GM18505 (cell line): ENCODE measurements around the gene WDR4.
"Not testable (repeated sequence)": the region's sequence is repeated elsewhere in the genome, so short reads cannot be mapped to it uniquely, and the experiment has no call there.

Experiments used
- ATAC-seq: cut with Tn5 transposase; IDR thresholded peaks from one replicate; pipeline ENCODE4 v1.9.1; 2021; ENCODE audit not compliant: unreplicated experiment
- POLR2A ChIP-seq: IDR thresholded peaks from 4 replicates; pipeline ENCODE4 v1.6.1; 2011; ENCODE audit warnings: borderline replicate concordance; ENCODE audit not compliant: insufficient read depth, insufficient read length; ENCODE audit errors: extremely low read depth

The WDR4 gene

DNA sequence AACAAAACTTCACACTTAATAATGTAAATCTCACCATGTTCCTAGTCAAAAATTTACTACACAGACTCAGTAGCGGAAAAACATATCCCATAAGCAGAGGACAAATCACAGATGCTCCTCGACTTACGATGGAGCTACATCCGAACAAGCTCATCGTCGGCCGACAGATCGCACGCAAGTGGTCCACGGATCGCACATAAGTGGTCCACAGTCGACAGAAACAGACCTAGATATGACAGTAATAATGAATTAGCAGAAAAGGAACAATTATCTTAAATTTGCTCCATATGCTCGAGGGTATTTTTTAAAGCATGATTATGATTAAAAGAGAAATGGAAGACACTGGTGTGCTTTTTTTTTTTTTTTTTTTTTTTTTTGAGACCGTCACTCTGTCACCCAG lies 36.3 kb downstream of the WDR4 start:
- TF ChIP-seq POLR2A: no peak

DNA sequence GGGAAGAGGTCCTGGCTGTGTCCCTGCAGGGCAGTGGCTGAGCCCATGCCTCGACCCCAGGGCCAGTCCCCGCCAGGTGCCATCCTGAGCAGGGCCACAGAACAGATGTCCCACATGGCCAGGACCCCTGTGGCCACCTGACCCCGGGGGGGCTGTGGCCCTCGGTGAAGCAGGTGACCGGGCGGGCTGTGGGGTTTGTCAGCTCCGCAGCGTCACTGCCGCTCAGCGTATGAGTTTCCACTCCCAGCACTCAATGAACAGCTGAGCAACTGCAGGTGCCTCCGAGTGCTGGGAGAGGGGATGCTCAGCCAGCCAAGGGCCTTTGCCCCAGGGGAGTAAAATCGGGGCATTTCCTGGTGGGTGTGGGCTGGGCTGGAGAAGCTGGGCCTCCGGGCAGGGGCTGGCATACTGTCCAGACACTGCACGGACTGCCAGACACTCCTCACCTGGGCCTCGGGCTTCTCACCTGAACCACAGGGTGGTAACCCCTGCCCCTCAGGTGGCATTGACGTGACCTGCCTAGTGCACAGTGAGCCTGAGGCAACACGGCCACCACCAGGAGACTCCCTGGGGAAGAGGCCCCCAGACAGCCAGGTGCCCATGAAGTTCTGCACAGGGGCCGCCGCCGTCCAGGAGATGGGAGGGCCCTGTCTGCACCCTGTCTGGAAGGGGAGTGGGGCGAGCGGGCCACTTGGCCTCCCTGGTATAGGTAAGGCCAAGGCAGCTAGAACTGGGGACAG lies 37.3 kb downstream of the WDR4 start:
- ATAC-seq: not testable (repeated sequence)

More for the DNA sequence above, 36.3 kb downstream of the WDR4 start:
- ATAC-seq: no peak

DNA sequence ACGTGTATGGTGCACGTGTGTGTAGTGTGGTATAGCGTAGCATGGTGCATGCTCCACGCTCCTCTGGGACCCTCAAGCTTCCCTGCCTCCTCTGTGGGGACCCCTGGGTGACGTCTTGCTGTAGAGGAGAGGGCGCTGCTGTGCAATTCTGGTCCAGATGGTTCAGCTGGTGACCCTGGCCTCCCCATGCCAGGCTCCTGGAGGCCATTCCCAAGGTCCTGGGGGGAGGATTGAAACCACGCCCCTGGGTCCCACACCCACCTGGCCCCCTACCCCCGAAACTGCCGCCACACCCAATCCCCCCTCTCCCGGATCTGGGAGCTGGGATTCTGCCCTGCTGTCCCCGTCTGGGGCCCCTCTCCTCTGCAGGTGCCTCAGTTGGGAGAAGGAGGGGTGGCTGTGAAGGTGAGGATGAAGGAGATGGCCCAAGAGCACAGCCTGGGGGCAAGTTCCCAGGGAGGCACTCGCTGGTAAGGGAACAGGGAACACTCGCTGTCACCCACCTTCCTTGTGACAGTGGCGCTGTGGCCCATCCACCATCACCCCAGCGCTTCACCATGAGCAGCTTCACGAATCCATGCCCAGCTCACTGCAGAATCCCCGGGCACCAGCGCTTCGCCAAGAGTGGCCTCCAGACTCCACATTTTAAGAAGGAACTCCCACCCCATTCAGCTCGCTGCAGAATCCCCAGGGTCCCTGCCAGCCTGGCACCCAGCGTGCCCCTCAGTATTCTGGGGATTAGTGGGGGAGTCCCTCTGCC lies 38.0 kb downstream of the WDR4 start:
- TF ChIP-seq POLR2A: no peak
- no peak for ATAC-seq

DNA sequence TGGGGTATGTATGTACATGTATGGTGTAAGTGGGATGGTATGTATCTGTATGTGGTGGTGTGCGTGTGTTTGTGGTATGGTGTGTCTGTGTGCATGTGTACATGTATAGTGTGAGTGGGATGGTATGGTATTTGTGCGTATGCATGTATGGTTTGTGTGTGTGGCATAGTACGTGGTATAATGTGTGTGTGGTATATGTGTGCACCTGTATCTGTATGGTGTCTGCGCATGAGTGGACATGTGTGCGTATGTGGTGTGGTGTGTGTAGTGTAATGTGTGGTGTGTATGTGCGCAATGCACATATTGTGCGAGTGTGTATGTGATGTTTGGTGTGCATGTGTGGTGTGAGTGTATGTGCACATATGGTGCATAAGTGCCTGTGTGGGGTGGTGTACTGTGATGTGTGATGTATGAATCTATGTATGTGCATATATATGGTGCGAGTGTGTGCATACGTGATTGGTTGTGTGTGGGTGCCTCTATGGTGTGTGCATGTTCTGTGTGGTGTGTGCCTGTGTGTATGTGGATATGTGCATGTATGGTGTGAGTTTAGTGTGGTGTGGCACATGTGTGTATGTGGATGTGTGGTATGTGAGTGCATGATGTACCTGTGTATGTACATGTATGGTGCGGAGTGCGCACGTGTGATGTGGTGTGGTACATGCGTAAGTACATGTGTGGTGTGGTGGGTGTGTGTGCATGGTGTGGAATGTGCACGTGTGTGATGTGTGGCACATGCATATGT lies 38.8 kb downstream of the WDR4 start:
- no peak for TF ChIP-seq POLR2A
- no peak for ATAC-seq

DNA sequence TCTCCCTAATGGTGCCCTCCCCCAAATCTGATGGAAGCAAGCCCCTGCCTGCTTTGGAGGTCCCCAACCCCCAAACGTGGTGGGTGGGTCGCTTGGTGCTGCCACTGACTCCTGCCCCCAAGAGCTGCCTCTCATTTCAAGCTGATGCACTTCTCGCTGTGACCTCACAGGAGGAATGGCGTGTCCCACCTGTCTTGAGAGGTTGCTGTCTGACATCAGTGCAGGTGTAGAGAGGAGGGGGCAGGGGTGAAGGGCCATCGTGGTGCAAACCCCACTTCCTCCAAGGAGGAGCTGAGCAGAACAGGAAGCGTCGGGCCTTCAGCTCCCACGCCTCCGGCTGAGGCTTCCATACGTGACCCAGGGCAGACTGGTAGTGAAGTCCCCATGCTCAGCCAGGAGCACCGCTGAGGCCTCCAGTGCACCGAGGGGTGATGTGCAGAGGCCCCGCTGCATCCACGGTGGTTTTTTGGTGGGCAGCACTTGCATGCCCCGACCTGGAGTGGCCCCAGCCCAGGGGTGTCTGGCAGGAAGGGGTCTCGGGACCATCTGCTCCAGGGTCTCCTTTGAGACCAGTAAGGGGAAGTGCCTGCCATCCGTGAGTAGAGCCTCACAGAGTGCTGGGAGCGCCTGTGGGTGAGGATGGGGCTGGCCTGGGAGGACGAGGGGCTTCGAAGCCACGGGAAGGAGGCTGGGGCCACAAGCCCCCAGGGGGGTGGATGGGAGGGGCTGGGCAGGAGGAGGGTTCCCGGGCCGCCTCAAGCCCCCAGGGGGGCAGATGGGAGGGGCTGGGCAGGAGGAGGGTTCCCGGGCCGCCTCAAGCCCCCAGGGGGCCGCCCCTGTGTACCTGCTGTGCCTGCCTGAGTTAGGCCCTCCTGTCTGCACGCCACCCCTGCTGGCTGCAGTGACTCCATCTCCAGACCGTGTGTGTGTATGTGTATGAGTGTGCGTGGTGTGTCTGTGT lies 39.8 kb downstream of the WDR4 start:
- no peak for ATAC-seq
- TF ChIP-seq POLR2A: peak; percentile 27

DNA sequence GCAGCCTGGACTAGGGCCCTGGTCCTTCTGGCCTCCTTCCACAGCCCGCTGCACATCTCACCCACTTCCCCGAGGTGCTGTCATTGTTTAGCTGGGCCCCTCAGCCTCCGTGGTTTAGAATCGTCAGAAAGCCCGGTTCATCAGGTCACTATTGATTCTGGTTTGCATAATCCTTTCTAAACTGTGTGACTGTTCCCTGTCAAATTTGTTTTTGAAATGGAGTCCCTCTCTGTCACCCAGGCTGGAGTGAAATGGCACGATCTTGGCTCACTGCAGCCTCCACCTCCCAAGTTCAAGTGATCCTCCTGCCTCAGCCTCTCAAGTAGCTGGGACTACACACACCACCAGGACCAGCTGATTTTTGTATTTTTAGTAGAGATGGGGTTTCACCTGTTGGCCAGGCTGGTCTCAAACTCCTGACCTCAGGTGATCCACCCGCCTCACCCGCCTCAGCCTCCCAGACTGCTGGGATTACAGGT lies 41.1 kb downstream of the WDR4 start:
- ATAC-seq: not testable (repeated sequence)

DNA sequence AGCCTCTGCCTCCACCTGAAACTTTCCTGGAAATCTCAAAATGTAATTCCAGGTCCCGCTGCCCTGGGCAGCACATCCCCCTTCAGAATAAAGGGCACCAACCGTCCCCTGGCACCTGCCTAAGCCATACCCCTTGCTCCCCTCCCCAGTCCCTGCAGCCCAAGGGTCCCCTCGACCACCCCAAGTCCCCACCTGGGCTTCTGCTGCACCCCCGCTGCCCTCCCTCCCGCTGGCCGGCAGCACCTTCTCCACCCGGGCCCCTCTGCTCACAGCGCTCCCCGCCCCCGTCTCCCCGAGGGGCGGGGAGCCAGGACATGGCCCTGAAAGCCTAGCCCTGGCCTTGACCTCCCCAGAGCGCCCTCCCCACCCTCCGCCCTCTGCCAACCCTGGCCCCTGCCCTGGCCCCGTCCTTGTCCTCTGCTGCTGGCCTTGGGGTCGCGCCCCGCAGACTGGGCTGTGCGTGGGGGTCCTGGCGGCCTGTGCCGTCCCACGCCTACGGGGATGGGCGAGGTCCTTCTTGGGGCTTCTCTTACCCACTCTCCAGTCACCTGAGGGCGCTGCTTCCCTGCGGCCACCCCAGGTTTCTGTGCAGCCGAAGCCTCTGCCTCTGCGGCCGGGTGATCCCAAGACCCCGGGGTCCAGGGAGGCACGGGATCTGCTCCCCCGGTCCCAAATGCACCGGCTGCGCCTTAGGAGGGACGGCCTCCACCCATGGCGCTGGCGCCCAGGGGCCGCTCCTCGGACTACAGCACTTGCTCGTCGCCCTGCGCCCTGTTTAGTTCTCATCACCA lies 41.7 kb downstream of the WDR4 start:
- ATAC-seq: no peak
- TF ChIP-seq POLR2A: no peak

DNA sequence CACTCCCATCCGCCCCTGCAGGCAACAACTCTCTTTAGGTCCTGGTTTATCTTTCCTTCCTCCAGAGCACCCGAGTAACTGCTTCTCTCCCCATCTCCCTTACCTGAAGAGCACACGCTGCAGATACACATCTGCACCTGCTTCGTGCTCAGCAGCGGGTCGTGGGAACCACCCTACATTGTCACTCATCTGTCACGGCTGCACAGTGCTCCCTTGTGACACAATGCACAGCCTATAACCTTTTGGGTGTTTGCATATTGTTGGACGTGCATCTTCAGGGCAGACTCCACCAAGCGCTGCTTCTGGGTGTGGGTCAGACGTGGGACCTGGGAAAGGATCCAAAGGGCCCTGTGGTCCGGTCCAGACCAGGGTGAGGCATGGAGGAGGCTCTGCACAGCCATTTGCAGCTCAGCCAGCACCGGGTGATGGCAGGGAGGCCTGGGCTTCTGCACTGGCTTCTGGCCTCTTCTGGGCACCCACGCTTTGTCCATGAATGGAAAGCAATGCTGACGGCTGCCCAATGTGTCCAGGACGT lies 42.5 kb downstream of the WDR4 start:
- ATAC-seq: no peak
- TF ChIP-seq POLR2A: no peak

DNA sequence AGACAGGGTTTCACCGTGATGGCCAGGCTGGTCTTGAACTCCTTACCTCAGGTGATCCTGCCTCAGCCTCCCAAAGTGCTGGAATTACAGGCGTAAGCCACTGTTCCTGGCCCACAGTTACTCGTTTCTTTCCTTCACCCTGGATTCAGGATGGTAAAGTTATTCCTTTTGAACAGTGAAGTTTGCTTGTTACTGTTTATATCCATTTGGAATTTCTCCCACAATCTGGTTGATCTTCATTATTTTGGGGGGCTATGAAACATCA lies 43.0 kb downstream of the WDR4 start:
- no peak for TF ChIP-seq POLR2A
- no peak for ATAC-seq

DNA sequence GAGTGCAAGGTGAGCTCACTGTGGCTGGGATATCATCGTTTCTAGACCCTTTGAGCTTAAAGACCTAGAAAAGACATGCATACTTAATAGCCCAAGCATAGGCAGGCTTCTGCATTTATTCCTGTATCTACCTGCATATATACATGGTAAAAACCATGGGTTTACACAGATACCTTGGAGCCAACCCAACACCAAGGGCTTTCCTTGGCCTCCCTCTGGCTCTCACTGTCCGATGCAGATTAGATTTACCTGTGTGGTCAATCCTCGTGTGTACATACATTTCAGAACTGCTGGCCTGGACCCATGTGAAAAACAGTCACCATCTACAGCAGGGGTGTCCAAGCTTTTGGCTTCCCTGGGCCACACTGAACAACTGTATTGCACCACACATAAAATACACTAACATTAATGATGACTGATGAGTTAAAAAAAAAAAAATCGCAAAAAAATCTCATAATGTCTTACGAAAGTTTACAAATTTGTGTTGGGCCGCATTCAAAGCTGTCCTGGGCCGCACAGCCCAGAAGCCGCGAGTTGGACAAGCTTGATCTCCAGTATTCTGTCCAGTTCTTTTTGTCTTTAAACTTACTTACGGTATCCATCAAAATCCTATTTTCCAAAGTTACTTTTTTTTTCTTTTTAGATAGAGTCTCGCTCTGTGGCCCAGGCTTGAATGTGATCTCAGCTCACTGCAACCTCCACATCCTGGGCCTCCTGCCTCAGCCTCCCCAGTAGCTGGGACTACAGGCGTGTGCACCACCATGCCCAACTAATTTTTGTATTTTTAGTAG lies 43.5 kb downstream of the WDR4 start:
- ATAC-seq: no peak

DNA sequence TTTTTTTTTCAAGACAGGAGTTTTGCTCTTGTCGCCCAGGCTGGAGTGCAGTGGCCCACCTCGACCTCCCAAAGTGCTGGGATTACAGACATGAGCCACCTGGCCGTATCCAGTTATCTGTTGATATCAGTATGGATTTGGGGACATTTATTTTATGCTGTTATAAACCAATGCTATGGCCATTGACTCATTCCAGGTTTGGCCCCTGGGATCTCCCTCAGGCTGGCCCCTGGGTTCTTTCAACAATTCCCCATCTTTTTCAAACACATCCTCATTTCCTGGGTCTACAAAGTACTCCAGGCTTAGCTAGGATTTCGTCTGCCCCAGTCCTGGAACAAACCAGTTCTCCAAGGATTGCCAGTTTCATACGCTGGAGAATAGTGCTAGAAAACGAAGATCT lies 44.1 kb downstream of the WDR4 start:
- ATAC-seq: no peak
- TF ChIP-seq POLR2A: no peak

More for the DNA sequence above, 43.5 kb downstream of the WDR4 start:
- no peak for TF ChIP-seq POLR2A
